HepG2 (cell line): ENCODE data around the gene TSEN54. TPM values are rescaled to one million over a fixed set of nuclear protein-coding genes. Genes with fewer than 3 reads are reported as not detected.

Source experiments
- EEA1 ChIP-seq: sonication (generic); formaldehyde crosslinking; IDR thresholded peaks from 2 replicates; pipeline ENCODE4 v1.5.1; 2020; ENCODE audit warnings: mild to moderate bottlenecking, missing genetic modification reagents, borderline replicate concordance
- IRX3 ChIP-seq: sonication (generic); formaldehyde crosslinking; IDR thresholded peaks from 2 replicates; pipeline ENCODE4 v1.8.1; 2023; ENCODE audit warnings: mild to moderate bottlenecking, low read depth, missing genetic modification reagents, borderline replicate concordance
- NAIF1 ChIP-seq: sonication (generic); formaldehyde crosslinking; IDR thresholded peaks from 2 replicates; pipeline ENCODE4 v1.5.0; 2020; ENCODE audit warnings: mild to moderate bottlenecking, missing genetic modification reagents, borderline replicate concordance
- PAF1 ChIP-seq: IDR thresholded peaks from 2 replicates; pipeline ENCODE4 v1.6.1; 2016; ENCODE audit warnings: missing genetic modification reagents, missing compliant biosample characterization
- SOX6 ChIP-seq, 2 experiments: fragments of 450-650 bp in 1 of 2; sonication (generic) in 1 of 2; formaldehyde crosslinking in 1 of 2; IDR thresholded peaks; 2 replicates each; pipeline versions ENCODE4 v1.4.0 to v1.6.1; 2017 to 2020; ENCODE audit warnings: antibody characterized with exemption in 1 of 2, mild to moderate bottlenecking in 1 of 2, missing genetic modification reagents in 1 of 2
- SPEN ChIP-seq: sonication (generic); formaldehyde crosslinking; IDR thresholded peaks from 2 replicates; pipeline ENCODE4 v1.5.1; 2020; ENCODE audit warnings: low read depth, mild to moderate bottlenecking, missing genetic modification reagents
- TCF7 ChIP-seq: sonication (generic); IDR thresholded peaks from 2 replicates; pipeline ENCODE4 v1.6.1; 2016; ENCODE audit warnings: antibody characterized with exemption, low read depth
- ZNF121 ChIP-seq: sonication (generic); formaldehyde crosslinking; IDR thresholded peaks from 2 replicates; pipeline ENCODE4 v1.5.0; 2020; ENCODE audit warnings: mild to moderate bottlenecking, missing genetic modification reagents
- ZNF747 ChIP-seq: sonication (generic); formaldehyde crosslinking; IDR thresholded peaks from 2 replicates; pipeline ENCODE4 v1.8.1; 2023; ENCODE audit warnings: missing genetic modification reagents, mild to moderate bottlenecking, borderline replicate concordance
- polyA plus RNA-seq, 8 experiments: library from polyadenylated mRNA; depleted of rRNA in 3 of 8; stranded (reverse) in 7 of 8; unstranded in 1 of 8; fragments of >200 nt; fragmentation: Illumina TruSeq in 4 of 8; extraction: Trizol in 4 of 8; gene quantifications; 2 replicates each; pipeline versions ENCODE4 v1.2.1 to v1.2.3, GENCODE V29; 2011 to 2016; ENCODE audit warnings: low read depth in 4 of 8, missing spikeins in 1 of 8, mixed read lengths in 1 of 8; ENCODE audit not compliant: insufficient read depth in 1 of 8
- total RNA-seq, 5 experiments: library from RNA; depleted of rRNA; stranded (reverse); fragments of >200 nt; fragmentation: Illumina TruSeq; extraction: Trizol; gene quantifications; 2 replicates each; pipeline ENCODE4 v1.2.3, GENCODE V29; 2016; ENCODE audit warnings: low read depth in 1 of 5
- TF ChIP-seq, protein P1 (sequence below), 2 experiments: fragments of 450-650 bp in 1 of 2; sonication (generic) in 1 of 2; formaldehyde crosslinking in 1 of 2; IDR thresholded peaks; 2 replicates each; pipeline versions ENCODE4 v1.6.1 to v1.8.0; 2016 to 2022; ENCODE audit warnings: antibody characterized with exemption in 1 of 2, mild to moderate bottlenecking in 1 of 2, missing genetic modification reagents in 1 of 2
- TF ChIP-seq, protein P2 (sequence below): sonication (generic); formaldehyde crosslinking; IDR thresholded peaks from 2 replicates; pipeline ENCODE4 v1.4.0; 2020; ENCODE audit warnings: missing genetic modification reagents, mild to moderate bottlenecking, borderline replicate concordance

Gene TSEN54
- total and polyA plus RNA-seq, 2 of the 13 experiments (the other 11 are each of a cell fraction or from before 2014, with no cell fraction given): 62.9 to 63.3 TPM

DNA sequence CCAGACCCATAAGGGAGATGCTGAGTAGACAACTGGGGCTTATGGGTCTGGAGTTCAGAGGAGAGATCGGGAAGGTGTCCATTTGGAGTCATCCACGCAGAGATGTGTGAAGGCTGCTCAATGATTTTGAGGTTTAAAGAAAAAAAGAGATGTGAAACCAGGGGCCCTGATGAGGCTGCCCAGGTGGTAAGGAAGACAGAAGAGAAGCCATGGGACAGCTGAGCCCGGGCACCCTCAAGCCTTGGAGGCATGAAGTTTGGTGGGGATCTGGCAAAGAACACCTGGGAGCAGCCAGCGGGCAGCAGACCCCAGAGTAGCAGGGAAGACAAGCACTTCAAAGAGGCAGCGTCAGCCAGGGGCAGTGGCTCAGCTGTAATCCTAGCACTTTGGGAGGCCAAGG lies 50.5 kb downstream of the TSEN54 start (continued):
- TF ChIP-seq, protein P1, sequence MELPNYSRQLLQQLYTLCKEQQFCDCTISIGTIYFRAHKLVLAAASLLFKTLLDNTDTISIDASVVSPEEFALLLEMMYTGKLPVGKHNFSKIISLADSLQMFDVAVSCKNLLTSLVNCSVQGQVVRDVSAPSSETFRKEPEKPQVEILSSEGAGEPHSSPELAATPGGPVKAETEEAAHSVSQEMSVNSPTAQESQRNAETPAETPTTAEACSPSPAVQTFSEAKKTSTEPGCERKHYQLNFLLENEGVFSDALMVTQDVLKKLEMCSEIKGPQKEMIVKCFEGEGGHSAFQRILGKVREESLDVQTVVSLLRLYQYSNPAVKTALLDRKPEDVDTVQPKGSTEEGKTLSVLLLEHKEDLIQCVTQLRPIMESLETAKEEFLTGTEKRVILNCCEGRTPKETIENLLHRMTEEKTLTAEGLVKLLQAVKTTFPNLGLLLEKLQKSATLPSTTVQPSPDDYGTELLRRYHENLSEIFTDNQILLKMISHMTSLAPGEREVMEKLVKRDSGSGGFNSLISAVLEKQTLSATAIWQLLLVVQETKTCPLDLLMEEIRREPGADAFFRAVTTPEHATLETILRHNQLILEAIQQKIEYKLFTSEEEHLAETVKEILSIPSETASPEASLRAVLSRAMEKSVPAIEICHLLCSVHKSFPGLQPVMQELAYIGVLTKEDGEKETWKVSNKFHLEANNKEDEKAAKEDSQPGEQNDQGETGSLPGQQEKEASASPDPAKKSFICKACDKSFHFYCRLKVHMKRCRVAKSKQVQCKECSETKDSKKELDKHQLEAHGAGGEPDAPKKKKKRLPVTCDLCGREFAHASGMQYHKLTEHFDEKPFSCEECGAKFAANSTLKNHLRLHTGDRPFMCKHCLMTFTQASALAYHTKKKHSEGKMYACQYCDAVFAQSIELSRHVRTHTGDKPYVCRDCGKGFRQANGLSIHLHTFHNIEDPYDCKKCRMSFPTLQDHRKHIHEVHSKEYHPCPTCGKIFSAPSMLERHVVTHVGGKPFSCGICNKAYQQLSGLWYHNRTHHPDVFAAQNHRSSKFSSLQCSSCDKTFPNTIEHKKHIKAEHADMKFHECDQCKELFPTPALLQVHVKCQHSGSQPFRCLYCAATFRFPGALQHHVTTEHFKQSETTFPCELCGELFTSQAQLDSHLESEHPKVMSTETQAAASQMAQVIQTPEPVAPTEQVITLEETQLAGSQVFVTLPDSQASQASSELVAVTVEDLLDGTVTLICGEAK (IDR thresholded peaks at IDR 0.05): no peak
- TF ChIP-seq, protein P1 (CRISPR knock-in tag; IDR thresholded peaks at IDR 0.05): no peak
- TF ChIP-seq PAF1 (CRISPR knock-in tag) (no peak), SPEN (CRISPR knock-in tag) (no peak), IRX3 (no peak), ZNF747 (CRISPR knock-in tag) (no peak), ZNF121 (no peak), EEA1 (CRISPR knock-in tag) (no peak), TCF7 (no peak), SOX6 (IDR thresholded peaks at IDR 0.05) (no peak), SOX6 (CRISPR knock-in tag; IDR thresholded peaks at IDR 0.05) (no peak), NAIF1 (no peak)
- TF ChIP-seq, protein P2, sequence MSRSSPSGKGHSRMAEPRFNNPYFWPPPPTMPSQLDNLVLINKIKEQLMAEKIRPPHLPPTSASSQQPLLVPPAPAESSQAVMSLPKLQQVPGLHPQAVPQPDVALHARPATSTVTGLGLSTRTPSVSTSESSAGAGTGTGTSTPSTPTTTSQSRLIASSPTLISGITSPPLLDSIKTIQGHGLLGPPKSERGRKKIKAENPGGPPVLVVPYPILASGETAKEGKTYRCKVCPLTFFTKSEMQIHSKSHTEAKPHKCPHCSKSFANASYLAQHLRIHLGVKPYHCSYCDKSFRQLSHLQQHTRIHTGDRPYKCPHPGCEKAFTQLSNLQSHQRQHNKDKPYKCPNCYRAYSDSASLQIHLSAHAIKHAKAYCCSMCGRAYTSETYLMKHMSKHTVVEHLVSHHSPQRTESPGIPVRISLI (CRISPR knock-in tag): no peak
